Thoracic aorta (tissue), 2 donors: ENCODE data around the gene DTHD1. TPM values are rescaled to one million over a fixed set of nuclear protein-coding genes. Genes with fewer than 3 reads are reported as not detected.

Experiments used
- ATAC-seq: fragments of 150-250 bp; one replicate; pipeline ENCODE4 v1.8.0; 2017; ENCODE audit warnings: low read depth; ENCODE audit not compliant: insufficient number of reproducible peaks, low FRiP score
- DNase-seq: peaks from one replicate; pipeline ENCODE4 v3.0.0-alpha.2; 2020; ENCODE audit warnings: low spot score
- H3K27ac ChIP-seq, 2 donors: fragments of 200-600 bp; sonication (generic); 1 replicate in 1 of 2; 2 replicates in 1 of 2; pipeline ENCODE4 v1.5.1; 2016; ENCODE audit warnings: mild to moderate bottlenecking in 2 of 2, moderate library complexity in 2 of 2
- H3K27me3 ChIP-seq: fragments of 200-600 bp; sonication (generic); replicated peaks from 2 replicates; pipeline ENCODE4 v1.6.0; 2016; ENCODE audit warnings: mild to moderate bottlenecking; ENCODE audit not compliant: insufficient read depth
- H3K36me3 ChIP-seq: fragments of 200-600 bp; sonication (generic); one replicate; pipeline ENCODE4 v1.5.1; 2016
- H3K4me1 ChIP-seq, 2 donors: fragments of 200-600 bp; sonication (generic); 1 replicate in 1 of 2; 2 replicates in 1 of 2; pipeline versions ENCODE4 v1.5.1 to v1.6.0; 2016; ENCODE audit warnings: low read depth in 2 of 2, mild to moderate bottlenecking in 1 of 2; ENCODE audit not compliant: control insufficient read depth in 1 of 2
- H3K4me3 ChIP-seq: fragments of 200-600 bp; sonication (generic); 2 replicates; pipeline ENCODE4 v1.5.1; 2016; ENCODE audit warnings: mild to moderate bottlenecking
- H3K9me3 ChIP-seq: fragments of 200-600 bp; sonication (generic); 2 replicates; pipeline ENCODE4 v1.5.1; 2016
- CTCF ChIP-seq: fragments of 200-600 bp; sonication (generic); IDR thresholded peaks from one replicate; pipeline ENCODE4 v1.5.1; 2019; ENCODE audit warnings: antibody characterized with exemption
- total RNA-seq, 2 donors: library from RNA; depleted of rRNA; stranded (reverse); fragments of >200 nt; gene quantifications; one replicate each; pipeline versions ENCODE4 v1.1.0 to v1.2.3, GENCODE V29; 2016

DTHD1 gene
- total RNA-seq, 2 donors from 2014 or later, result 0.54 to 1.1 TPM

- H3K27ac ChIP-seq, result no peak overlapping the region
- H3K9me3 ChIP-seq, result no peaks in the 10 kb centered on the region
- H3K36me3 ChIP-seq, result no peaks in the 10 kb centered on the region
- no peak overlapping the region for H3K4me3 ChIP-seq
- TF ChIP-seq CTCF, result no peak
- ATAC-seq (no peak), DNase-seq (no peak)
- H3K27me3 ChIP-seq, result no peaks in the 10 kb centered on the region
- no peaks in the 10 kb centered on the region for H3K4me1 ChIP-seq
These were observed 22.8 kb downstream of the DTHD1 start for GRCh38 chr4:36304138-36304681.

- H3K36me3 ChIP-seq, result no peaks in the 10 kb centered on the region
These were observed 26.7 kb downstream of the DTHD1 start for GRCh38 chr4:36308150-36308549.

GRCh38 chr4:36310216-36310615 lies 28.8 kb downstream of the DTHD1 start:
- Histone ChIP-seq H3K36me3 (no peaks in the 10 kb centered on the region), H3K27ac (no peak overlapping the region), H3K4me1 (no peaks in the 10 kb centered on the region), H3K27me3 (no peaks in the 10 kb centered on the region), H3K9me3 (no peaks in the 10 kb centered on the region), H3K4me3 (no peak overlapping the region)
- no peak for TF ChIP-seq CTCF
- ATAC-seq, result no peak
- no peak for DNase-seq

More at GRCh38 chr4:36308150-36308549, 26.7 kb downstream of the DTHD1 start:
- H3K4me3 ChIP-seq, result no peak overlapping the region
- H3K27me3 ChIP-seq, result no peaks in the 10 kb centered on the region
- H3K27ac ChIP-seq, result no peak overlapping the region
- ATAC-seq, result no peak
- no peaks in the 10 kb centered on the region for H3K4me1 ChIP-seq
- TF ChIP-seq CTCF, result no peak
- DNase-seq, result no peak
- no peaks in the 10 kb centered on the region for H3K9me3 ChIP-seq

- Histone ChIP-seq H3K4me3 (no peak overlapping the region), H3K36me3 (no peaks in the 10 kb centered on the region), H3K27ac (no peak overlapping the region), H3K27me3 (no peaks in the 10 kb centered on the region), H3K4me1 (no peaks in the 10 kb centered on the region), H3K9me3 (no peaks in the 10 kb centered on the region)
- DNase-seq, result no peak
- TF ChIP-seq CTCF, result no peak
- ATAC-seq, result no peak
These were observed 29.4 kb downstream of the DTHD1 start for GRCh38 chr4:36310793-36311192.

GRCh38 chr4:36312511-36312910 lies 31.1 kb downstream of the DTHD1 start:
- Histone ChIP-seq H3K36me3 (no peaks in the 10 kb centered on the region), H3K4me1 (no peaks in the 10 kb centered on the region), H3K4me3 (no peak overlapping the region), H3K27ac (no peak overlapping the region), H3K9me3 (no peaks in the 10 kb centered on the region), H3K27me3 (no peaks in the 10 kb centered on the region)
- DNase-seq (no peak), ATAC-seq (no peak)
- no peak for TF ChIP-seq CTCF
